Hepatocyte (in vitro differentiated cells): ENCODE results near the gene C16orf54. TPM values are rescaled to one million over a fixed set of nuclear protein-coding genes. Genes with fewer than 3 reads are reported as not detected.

Experiments used
- DNase-seq: peaks from one replicate; pipeline ENCODE4 v3.0.0-alpha.2; 2016; ENCODE audit warnings: low spot score
- H2AFZ ChIP-seq: fragments of 200-600 bp; sonication (generic); 2 replicates; pipeline ENCODE4 v1.6.0; 2016; ENCODE audit warnings: antibody characterized with exemption, mild to moderate bottlenecking
- H3K27ac ChIP-seq: fragments of 200-600 bp; sonication (generic); 2 replicates; pipeline ENCODE4 v1.5.1; 2016; ENCODE audit warnings: mild to moderate bottlenecking
- H3K27me3 ChIP-seq: fragments of 200-600 bp; sonication (generic); 2 replicates; pipeline ENCODE4 v1.6.1; 2016
- H3K36me3 ChIP-seq: fragments of 200-600 bp; sonication (generic); replicated peaks from 2 replicates; pipeline ENCODE4 v1.5.1; 2016; ENCODE audit warnings: low read depth; ENCODE audit not compliant: insufficient read depth
- H3K4me1 ChIP-seq: fragments of 200-600 bp; sonication (generic); 2 replicates; pipeline ENCODE4 v1.5.1; 2016; ENCODE audit warnings: mild to moderate bottlenecking, moderate library complexity; ENCODE audit not compliant: insufficient read depth
- H3K4me2 ChIP-seq: fragments of 200-600 bp; sonication (generic); 2 replicates; pipeline ENCODE4 v1.6.0; 2016
- H3K4me3 ChIP-seq: fragments of 200-600 bp; sonication (generic); 2 replicates; pipeline ENCODE4 v1.5.1; 2016; ENCODE audit warnings: mild to moderate bottlenecking
- H3K79me2 ChIP-seq: fragments of 200-600 bp; sonication (generic); 2 replicates; pipeline ENCODE4 v1.6.0; 2017; ENCODE audit warnings: mild to moderate bottlenecking
- H3K9me2 ChIP-seq: fragments of 200-600 bp; sonication (generic); replicated peaks from 2 replicates; pipeline ENCODE4 v1.6.0; 2017; ENCODE audit warnings: mild to moderate bottlenecking; ENCODE audit not compliant: insufficient read depth
- H3K9me3 ChIP-seq: fragments of 200-600 bp; sonication (generic); 2 replicates; pipeline ENCODE4 v1.5.1; 2016; ENCODE audit warnings: low read depth, mild to moderate bottlenecking
- H4K20me1 ChIP-seq: fragments of 200-600 bp; sonication (generic); 2 replicates; pipeline ENCODE4 v1.6.0; 2016; ENCODE audit warnings: mild to moderate bottlenecking; ENCODE audit not compliant: insufficient read depth, poor library complexity, severe bottlenecking
- EZH2 ChIP-seq: fragments of 200-600 bp; sonication (generic); IDR thresholded peaks from 2 replicates; pipeline ENCODE4 v1.6.1; 2016; ENCODE audit warnings: antibody characterized with exemption, mild to moderate bottlenecking, borderline replicate concordance
- EZH2phosphoT487 ChIP-seq: fragments of 200-600 bp; sonication (generic); IDR thresholded peaks from one replicate; pipeline ENCODE4 v1.6.1; 2018; ENCODE audit warnings: antibody characterized with exemption, mild to moderate bottlenecking, low read depth, moderate library complexity; ENCODE audit not compliant: unreplicated experiment, severe bottlenecking
- WGBS: methylation state at CpG from one replicate; pipeline ENCODE4 v1.1.6; 2016; ENCODE audit warnings: low lambda C conversion rate; ENCODE audit errors: missing lambda C conversion rate; 5-methylcytosine and 5-hydroxymethylcytosine counted together
- polyA plus RNA-seq: library from polyadenylated mRNA; unstranded; fragments of >200 nt; fragmentation: Nextera tagmentation; extraction: Ambion mirVana; gene quantifications from 2 replicates; pipeline ENCODE4 v1.2.1, GENCODE V29; 2016
- total RNA-seq: library from RNA; depleted of rRNA; stranded (reverse); fragments of >200 nt; gene quantifications from 2 replicates; pipeline ENCODE4 v1.2.3, GENCODE V29; 2014
- TF ChIP-seq, protein P1 (sequence below): fragments of 200-600 bp; sonication (generic); IDR thresholded peaks from 2 replicates; pipeline ENCODE4 v1.5.1; 2016; ENCODE audit warnings: antibody characterized with exemption, mild to moderate bottlenecking; ENCODE audit not compliant: poor library complexity

Gene C16orf54
- total and polyA plus RNA-seq, 2 experiments from 2014 or later: 0.10 to 0.16 TPM

DNA sequence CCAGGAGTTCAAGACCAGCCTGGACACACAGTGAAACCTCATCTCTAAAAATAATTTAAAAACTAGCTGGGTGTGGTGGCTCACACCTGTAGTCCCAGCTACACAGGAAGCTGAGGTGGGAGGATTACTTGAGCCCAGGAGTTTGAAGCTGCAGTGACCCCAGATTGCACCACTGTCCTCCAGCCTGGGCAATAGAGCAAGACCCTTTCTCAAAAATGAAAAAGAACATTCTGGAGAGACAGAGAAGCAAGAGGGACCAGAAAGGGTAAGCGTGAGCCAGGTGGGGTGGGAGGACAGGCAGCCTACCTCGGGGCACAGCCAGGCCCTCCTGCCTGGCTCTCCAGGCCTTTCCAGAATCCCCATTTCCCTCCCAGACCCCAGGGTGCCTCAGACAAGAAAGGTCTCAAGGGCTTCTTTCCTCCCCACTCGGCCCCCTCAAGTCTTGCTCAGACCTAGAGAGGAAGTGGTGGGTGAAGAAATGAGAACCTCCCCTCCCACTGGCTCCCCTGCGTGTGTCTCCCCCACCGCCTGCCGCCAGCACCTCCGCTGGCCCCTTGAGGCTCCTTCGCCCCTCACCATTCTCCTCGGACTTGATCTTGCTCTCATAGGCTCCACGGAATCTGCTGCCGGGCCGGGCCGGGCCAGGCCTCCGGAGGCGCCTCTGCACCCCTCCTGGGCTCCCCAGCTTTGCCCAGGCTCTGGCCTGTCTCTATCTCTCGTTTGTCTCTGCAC is 503 bp downstream of the C16orf54 start:
- no peaks in the 10 kb centered on the region for H4K20me1 ChIP-seq
- no peaks in the 10 kb centered on the region for H3K9me2 ChIP-seq
- H3K27ac ChIP-seq: no peak overlapping the region
- peaks cover 10% of the 10 kb centered on the region for H3K4me1 ChIP-seq
- DNase-seq: no peak
- WGBS: 85% methylated on average over 16 of the region's 16 CpGs
- no peaks in the 10 kb centered on the region for H3K9me3 ChIP-seq
- H3K27me3 ChIP-seq: no peaks in the 10 kb centered on the region
- TF ChIP-seq, protein P1, sequence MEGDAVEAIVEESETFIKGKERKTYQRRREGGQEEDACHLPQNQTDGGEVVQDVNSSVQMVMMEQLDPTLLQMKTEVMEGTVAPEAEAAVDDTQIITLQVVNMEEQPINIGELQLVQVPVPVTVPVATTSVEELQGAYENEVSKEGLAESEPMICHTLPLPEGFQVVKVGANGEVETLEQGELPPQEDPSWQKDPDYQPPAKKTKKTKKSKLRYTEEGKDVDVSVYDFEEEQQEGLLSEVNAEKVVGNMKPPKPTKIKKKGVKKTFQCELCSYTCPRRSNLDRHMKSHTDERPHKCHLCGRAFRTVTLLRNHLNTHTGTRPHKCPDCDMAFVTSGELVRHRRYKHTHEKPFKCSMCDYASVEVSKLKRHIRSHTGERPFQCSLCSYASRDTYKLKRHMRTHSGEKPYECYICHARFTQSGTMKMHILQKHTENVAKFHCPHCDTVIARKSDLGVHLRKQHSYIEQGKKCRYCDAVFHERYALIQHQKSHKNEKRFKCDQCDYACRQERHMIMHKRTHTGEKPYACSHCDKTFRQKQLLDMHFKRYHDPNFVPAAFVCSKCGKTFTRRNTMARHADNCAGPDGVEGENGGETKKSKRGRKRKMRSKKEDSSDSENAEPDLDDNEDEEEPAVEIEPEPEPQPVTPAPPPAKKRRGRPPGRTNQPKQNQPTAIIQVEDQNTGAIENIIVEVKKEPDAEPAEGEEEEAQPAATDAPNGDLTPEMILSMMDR: no peak
- no peak for TF ChIP-seq EZH2phosphoT487
- no peak for TF ChIP-seq EZH2
- no peak overlapping the region for H3K4me2 ChIP-seq
- H3K79me2 ChIP-seq: no peaks in the 10 kb centered on the region
- no peak overlapping the region for H2AFZ ChIP-seq
- no peaks in the 10 kb centered on the region for H3K36me3 ChIP-seq
- H3K4me3 ChIP-seq: no peak overlapping the region

DNA sequence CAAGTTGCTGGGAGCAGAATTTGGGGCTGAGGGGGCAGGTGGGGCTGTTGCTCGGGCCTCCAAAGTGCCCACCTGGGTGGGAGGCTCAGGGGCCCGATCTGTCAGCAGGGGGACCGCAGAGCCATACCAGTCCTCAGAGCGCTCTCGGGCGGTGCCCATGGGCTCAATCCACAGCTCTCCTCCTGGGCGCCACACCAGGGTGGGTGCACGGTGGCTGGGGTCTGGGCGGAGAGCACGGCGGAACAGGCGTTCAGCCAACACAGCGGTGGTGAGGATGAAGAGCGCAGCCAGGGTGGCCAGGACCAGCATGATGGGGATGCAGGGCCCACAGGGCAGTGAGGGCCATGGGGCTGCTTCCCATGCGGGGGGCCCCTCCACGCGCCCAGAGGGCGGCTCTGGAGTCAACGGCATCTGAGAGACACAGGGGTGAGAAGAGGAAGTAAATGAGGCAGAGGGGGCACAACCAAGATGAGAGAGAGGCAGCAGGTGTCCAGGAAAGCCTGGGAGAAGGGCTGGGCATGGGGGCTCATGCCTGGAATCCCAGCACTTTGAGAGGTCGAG is 1.2 kb downstream of the C16orf54 start:
- H2AFZ ChIP-seq: no peak overlapping the region

DNA sequence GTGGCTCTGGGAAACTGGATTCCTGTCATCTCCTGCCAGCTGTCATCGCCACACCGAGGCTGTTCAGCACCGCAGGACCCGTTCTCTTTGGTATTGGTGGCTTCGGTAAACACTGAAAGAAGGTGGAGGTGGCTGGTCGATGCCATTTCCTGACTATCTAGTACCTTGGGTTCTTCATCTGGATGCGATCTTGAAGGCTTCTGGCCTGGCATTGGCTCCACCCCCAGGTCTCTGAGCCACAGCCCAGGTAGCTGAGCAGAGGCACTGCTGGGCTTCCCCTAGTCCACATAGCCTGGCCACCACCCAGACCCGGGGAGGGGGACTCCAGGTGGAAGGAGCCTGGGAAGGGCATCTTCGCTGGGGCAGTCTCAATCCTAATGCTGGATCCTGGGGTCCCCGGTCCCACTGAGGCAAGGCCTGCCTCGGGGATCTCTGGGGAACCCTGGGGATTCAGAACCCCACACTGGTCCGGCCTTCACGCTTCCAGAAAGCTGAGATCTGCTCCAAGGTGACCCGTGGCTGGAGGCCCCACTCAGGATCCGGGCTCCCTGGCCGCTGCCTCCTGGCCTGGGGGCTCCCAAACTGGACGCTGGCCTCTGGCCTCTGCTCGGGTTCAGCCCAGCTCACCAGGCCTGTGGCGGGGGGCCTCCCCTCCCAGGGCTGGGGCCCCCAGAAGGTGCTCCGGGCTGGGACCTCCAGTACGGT is 1.8 kb downstream of the C16orf54 start:
- no peaks in the 10 kb centered on the region for H3K36me3 ChIP-seq
- no peak overlapping the region for H2AFZ ChIP-seq
- no peaks in the 10 kb centered on the region for H3K79me2 ChIP-seq
- H3K9me3 ChIP-seq: no peaks in the 10 kb centered on the region
- TF ChIP-seq EZH2phosphoT487 (no peak), EZH2 (no peak)
- TF ChIP-seq, protein P1: no peak
- 93% methylated on average over 21 of the region's 21 CpGs for WGBS
- DNase-seq: no peak
- no peaks in the 10 kb centered on the region for H4K20me1 ChIP-seq
- H3K27ac ChIP-seq: no peak overlapping the region
- H3K4me3 ChIP-seq: no peak overlapping the region
- H3K27me3 ChIP-seq: no peaks in the 10 kb centered on the region
- no peaks in the 10 kb centered on the region for H3K9me2 ChIP-seq
- no peak overlapping the region for H3K4me2 ChIP-seq
- peaks cover 20% of the 10 kb centered on the region for H3K4me1 ChIP-seq

More for the DNA sequence above, 1.2 kb downstream of the C16orf54 start:
- no peak for TF ChIP-seq EZH2phosphoT487
- TF ChIP-seq, protein P1: no peak
- no peak for TF ChIP-seq EZH2
- no peak overlapping the region for H3K4me2 ChIP-seq
- H3K4me1 ChIP-seq: peaks cover 15% of the 10 kb centered on the region
- no peaks in the 10 kb centered on the region for H3K27me3 ChIP-seq
- 95% methylated on average over 11 of the region's 20 CpGs for WGBS
- H3K79me2 ChIP-seq: no peaks in the 10 kb centered on the region
- no peaks in the 10 kb centered on the region for H3K36me3 ChIP-seq
- no peak overlapping the region for H3K4me3 ChIP-seq
- no peaks in the 10 kb centered on the region for H3K9me3 ChIP-seq
- no peaks in the 10 kb centered on the region for H4K20me1 ChIP-seq
- no peak overlapping the region for H3K27ac ChIP-seq
- DNase-seq: no peak
- no peaks in the 10 kb centered on the region for H3K9me2 ChIP-seq
